Measurements from ENCODE around the gene CYP4F12. TPM values are rescaled to one million over a fixed set of nuclear protein-coding genes. Genes with fewer than 3 reads are reported as not detected.

The CYP4F12 gene
- total and polyA plus RNA-seq, 2 experiments from 2014 or later: not detected

DNA sequence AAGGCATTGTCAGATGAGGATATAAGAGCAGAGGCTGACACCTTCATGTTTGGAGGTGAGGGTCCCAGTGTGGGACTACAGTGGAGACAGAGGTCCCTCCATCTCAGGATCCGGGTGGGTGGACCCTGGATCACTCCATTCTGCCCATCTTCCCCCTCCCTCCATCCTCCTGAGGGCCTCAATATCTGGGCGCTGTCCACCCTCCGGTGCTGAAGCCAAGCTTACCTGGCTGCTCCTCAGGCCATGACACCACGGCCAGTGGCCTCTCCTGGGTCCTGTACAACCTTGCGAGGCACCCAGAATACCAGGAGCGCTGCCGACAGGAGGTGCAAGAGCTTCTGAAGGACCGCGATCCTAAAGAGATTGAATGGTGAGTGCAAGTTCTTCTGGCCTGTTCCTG, 11.9 kb downstream of the CYP4F12 start:
- no peaks in the 10 kb centered on the region for H3K4me1 Mint-ChIP-seq
- H2AFZ ChIP-seq: no peak overlapping the region
- no peaks in the 10 kb centered on the region for H3K9me2 ChIP-seq (ENCODE audit: insufficient read depth)
- no peak overlapping the region for H3K4me3 ChIP-seq
- no peak overlapping the region for H3K27ac Mint-ChIP-seq
- H3K27ac ChIP-seq (ENCODE audit: low read depth): no peak overlapping the region
- ATAC-seq (no peak), DNase-seq (ENCODE audit: low spot score) (no peak)
- TF ChIP-seq, protein P1, sequence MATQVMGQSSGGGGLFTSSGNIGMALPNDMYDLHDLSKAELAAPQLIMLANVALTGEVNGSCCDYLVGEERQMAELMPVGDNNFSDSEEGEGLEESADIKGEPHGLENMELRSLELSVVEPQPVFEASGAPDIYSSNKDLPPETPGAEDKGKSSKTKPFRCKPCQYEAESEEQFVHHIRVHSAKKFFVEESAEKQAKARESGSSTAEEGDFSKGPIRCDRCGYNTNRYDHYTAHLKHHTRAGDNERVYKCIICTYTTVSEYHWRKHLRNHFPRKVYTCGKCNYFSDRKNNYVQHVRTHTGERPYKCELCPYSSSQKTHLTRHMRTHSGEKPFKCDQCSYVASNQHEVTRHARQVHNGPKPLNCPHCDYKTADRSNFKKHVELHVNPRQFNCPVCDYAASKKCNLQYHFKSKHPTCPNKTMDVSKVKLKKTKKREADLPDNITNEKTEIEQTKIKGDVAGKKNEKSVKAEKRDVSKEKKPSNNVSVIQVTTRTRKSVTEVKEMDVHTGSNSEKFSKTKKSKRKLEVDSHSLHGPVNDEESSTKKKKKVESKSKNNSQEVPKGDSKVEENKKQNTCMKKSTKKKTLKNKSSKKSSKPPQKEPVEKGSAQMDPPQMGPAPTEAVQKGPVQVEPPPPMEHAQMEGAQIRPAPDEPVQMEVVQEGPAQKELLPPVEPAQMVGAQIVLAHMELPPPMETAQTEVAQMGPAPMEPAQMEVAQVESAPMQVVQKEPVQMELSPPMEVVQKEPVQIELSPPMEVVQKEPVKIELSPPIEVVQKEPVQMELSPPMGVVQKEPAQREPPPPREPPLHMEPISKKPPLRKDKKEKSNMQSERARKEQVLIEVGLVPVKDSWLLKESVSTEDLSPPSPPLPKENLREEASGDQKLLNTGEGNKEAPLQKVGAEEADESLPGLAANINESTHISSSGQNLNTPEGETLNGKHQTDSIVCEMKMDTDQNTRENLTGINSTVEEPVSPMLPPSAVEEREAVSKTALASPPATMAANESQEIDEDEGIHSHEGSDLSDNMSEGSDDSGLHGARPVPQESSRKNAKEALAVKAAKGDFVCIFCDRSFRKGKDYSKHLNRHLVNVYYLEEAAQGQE (IDR thresholded peaks at IDR 0.05; ENCODE audit: unreplicated experiment): peak; percentile 42
- no peak for TF ChIP-seq CREB1 (CRISPR knock-in tag; IDR thresholded peaks at IDR 0.05; ENCODE audit: low read depth)
- H3K27me3 Mint-ChIP-seq (ENCODE audit: insufficient read depth, low read depth, poor library complexity): peaks cover 5% of the 10 kb centered on the region
- no peaks in the 10 kb centered on the region for H3K4me1 ChIP-seq (ENCODE audit: insufficient read depth)
- H4K20me1 ChIP-seq (replicated peaks; ENCODE audit: insufficient read depth): no peaks in the 10 kb centered on the region
- H3K27me3 ChIP-seq (ENCODE audit: insufficient read depth): no peaks in the 10 kb centered on the region
- H3K36me3 Mint-ChIP-seq (ENCODE audit: low read depth): peaks cover 54% of the 10 kb centered on the region
- no peaks in the 10 kb centered on the region for H3F3A ChIP-seq (replicated peaks; ENCODE audit: low read depth)
- peaks cover 100% of the 10 kb centered on the region for H3K9me3 Mint-ChIP-seq
- H3K4me2 ChIP-seq: no peak overlapping the region
- H3K4me3 Mint-ChIP-seq: no peak overlapping the region
- no peaks in the 10 kb centered on the region for H3K36me3 ChIP-seq (ENCODE audit: insufficient read depth)
- H3K79me2 ChIP-seq (replicated peaks; ENCODE audit: insufficient read depth): no peaks in the 10 kb centered on the region

DNA sequence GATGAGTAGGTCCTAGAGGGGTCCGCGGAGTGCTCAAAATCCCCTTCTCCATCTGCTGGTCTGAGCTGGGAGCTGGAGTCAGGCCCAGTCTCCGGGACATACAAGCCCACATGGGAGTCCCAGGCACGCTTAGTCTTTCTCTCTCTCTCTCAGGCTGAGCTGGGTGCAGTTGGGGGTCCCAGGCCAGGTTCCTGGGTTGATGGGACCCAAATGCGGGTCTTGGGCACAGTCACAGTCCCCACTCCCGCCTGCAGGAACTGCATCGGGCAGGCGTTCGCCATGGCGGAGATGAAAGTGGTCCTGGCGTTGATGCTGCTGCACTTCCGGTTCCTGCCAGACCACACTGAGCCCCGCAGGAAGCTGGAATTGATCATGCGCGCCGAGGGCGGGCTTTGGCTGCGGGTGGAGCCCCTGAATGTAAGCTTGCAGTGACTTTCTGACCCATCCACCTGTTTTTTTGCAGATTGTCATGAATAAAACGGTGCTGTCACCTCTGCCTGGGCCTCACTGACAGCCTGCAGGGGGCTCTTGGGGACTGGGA, 23.8 kb downstream of the CYP4F12 start:
- TF ChIP-seq EZH2 (IDR thresholded peaks at IDR 0.05; ENCODE audit: low read depth, unreplicated experiment) (no peak), CTCF (conservative IDR thresholded peaks at IDR 0.05; ENCODE audit: low read depth in 2 of 2) (no peak), STAT1 (IDR thresholded peaks at IDR 0.05; ENCODE audit: unreplicated experiment) (no peak)
- H3F3A ChIP-seq (replicated peaks; ENCODE audit: low read depth): no peaks in the 10 kb centered on the region
- no peak overlapping the region for H3K4me3 Mint-ChIP-seq
- H3K36me3 ChIP-seq (ENCODE audit: insufficient read depth): peaks cover 5% of the 10 kb centered on the region; the same call in 1 of the 2 replicates
- H2AFZ ChIP-seq: no peak overlapping the region
- no peak overlapping the region for H3K4me3 ChIP-seq
- H3K27ac ChIP-seq (ENCODE audit: low read depth): no peak overlapping the region
- no peaks in the 10 kb centered on the region for H3K79me2 ChIP-seq (replicated peaks; ENCODE audit: insufficient read depth)
- peaks cover 17% of the 10 kb centered on the region for H3K36me3 Mint-ChIP-seq (ENCODE audit: low read depth)
- no peak for ATAC-seq
- H3K27me3 Mint-ChIP-seq (ENCODE audit: insufficient read depth, low read depth, poor library complexity): no peaks in the 10 kb centered on the region
- H3K9me3 Mint-ChIP-seq: peaks cover 96% of the 10 kb centered on the region
- H4K20me1 ChIP-seq (replicated peaks; ENCODE audit: insufficient read depth): no peaks in the 10 kb centered on the region
- H3K4me1 Mint-ChIP-seq: no peaks in the 10 kb centered on the region
- H3K4me1 ChIP-seq (ENCODE audit: insufficient read depth): no peaks in the 10 kb centered on the region
- no peak overlapping the region for H3K4me2 ChIP-seq
- no peaks in the 10 kb centered on the region for H3K27me3 ChIP-seq (ENCODE audit: insufficient read depth)
- no peak for DNase-seq (ENCODE audit: low spot score)
- no peaks in the 10 kb centered on the region for H3K9me2 ChIP-seq (ENCODE audit: insufficient read depth)
- H3K27ac Mint-ChIP-seq: no peak overlapping the region
